ENCODE results near the gene ATAT1.

The ATAT1 gene

GRCh38 chr6:30597315-30598144, 29.1 kb upstream of the ATAT1 start:
- 0 out of 2 replicates have a peak overlapping the region, but pooled peaks have one; percentile 16 for H3K27ac ChIP-seq

GRCh38 chr6:30598912-30599624, 27.6 kb upstream of the ATAT1 start:
- TF ChIP-seq, protein P1, sequence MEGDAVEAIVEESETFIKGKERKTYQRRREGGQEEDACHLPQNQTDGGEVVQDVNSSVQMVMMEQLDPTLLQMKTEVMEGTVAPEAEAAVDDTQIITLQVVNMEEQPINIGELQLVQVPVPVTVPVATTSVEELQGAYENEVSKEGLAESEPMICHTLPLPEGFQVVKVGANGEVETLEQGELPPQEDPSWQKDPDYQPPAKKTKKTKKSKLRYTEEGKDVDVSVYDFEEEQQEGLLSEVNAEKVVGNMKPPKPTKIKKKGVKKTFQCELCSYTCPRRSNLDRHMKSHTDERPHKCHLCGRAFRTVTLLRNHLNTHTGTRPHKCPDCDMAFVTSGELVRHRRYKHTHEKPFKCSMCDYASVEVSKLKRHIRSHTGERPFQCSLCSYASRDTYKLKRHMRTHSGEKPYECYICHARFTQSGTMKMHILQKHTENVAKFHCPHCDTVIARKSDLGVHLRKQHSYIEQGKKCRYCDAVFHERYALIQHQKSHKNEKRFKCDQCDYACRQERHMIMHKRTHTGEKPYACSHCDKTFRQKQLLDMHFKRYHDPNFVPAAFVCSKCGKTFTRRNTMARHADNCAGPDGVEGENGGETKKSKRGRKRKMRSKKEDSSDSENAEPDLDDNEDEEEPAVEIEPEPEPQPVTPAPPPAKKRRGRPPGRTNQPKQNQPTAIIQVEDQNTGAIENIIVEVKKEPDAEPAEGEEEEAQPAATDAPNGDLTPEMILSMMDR (conservative IDR thresholded peaks at IDR 0.05), result no peak
- H3K27ac ChIP-seq, result no peak overlapping the region

More at GRCh38 chr6:30597315-30598144, 29.1 kb upstream of the ATAT1 start:
- TF ChIP-seq, protein P1 (conservative IDR thresholded peaks at IDR 0.05), result peak; percentile 78

- TF ChIP-seq, protein P1 (conservative IDR thresholded peaks at IDR 0.05), result no peak
- H3K27ac ChIP-seq, result no peak overlapping the region
Measured at GRCh38 chr6:30599625-30600324, 26.9 kb upstream of the ATAT1 start.

- TF ChIP-seq, protein P1 (conservative IDR thresholded peaks at IDR 0.05), result no peak
- H3K27ac ChIP-seq, result no peak overlapping the region
Measured at GRCh38 chr6:30600451-30600961, 26.2 kb upstream of the ATAT1 start.

- H3K27ac ChIP-seq, result no peak overlapping the region
- TF ChIP-seq, protein P1 (conservative IDR thresholded peaks at IDR 0.05), result no peak
Measured at GRCh38 chr6:30601436-30601814, 25.2 kb upstream of the ATAT1 start.

- no peak overlapping the region for H3K27ac ChIP-seq
- TF ChIP-seq, protein P1 (conservative IDR thresholded peaks at IDR 0.05), result no peak
Measured at GRCh38 chr6:30601815-30602641, 24.6 kb upstream of the ATAT1 start.

All from VCaP (cell line).